Measurements from ENCODE around the gene CDH7. TPM values are rescaled to one million over a fixed set of nuclear protein-coding genes. Genes with fewer than 3 reads are reported as not detected.

The CDH7 gene
- total RNA-seq, 1 experiment from 2014 or later, result 0.17 TPM

DNA sequence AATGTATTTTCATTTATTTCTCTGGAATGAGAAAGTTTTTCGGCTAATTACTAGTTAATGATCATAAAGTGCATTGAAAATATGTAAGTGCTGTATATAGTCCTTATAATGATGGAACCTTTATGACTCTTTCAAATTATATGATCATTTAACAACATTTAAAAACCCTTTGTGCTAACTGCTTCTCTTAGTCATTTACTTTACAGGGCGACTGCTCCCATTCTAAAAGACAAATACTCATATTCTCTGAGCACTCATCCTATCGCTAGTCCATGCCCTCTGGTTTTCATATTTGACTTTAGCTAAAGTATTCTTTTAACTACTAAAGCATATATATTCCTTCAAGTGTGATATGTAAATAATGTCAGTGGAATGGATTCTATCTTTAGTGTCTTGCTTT lies 168.2 kb downstream of the CDH7 start:
- Histone ChIP-seq H3K36me3 (replicated peaks; ENCODE audit: control insufficient read depth, insufficient read depth, low read length) (no peaks in the 10 kb centered on the region), H3K4me3 (ENCODE audit: insufficient read depth, low read depth, low read length) (no peak overlapping the region), H3K27me3 (ENCODE audit: control insufficient read depth, insufficient read depth, low read length) (no peaks in the 10 kb centered on the region; the same call in 1 of the 2 replicates)
- no peak for DNase-seq

DNA sequence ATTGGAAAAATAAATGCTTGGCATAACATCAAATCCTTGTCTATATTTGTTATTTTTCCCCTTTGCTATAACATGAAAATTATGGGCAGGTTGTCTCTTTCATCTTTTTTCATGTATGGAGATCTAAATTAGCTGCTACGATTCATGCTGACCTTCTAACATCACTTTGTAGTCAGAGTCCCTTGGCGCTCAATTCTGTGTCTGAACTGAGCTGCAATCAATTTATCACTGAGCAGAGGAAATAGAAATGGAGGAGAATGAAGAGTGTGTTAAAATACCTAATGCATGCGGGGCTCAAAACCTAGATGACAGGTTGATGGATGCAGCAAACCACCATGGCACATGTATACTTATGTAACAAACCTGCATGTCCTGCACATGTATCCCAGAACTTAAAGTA lies 168.9 kb downstream of the CDH7 start:
- Histone ChIP-seq H3K4me3 (ENCODE audit: insufficient read depth, low read depth, low read length) (no peak overlapping the region), H3K36me3 (replicated peaks; ENCODE audit: control insufficient read depth, insufficient read depth, low read length) (no peaks in the 10 kb centered on the region), H3K27me3 (ENCODE audit: control insufficient read depth, insufficient read depth, low read length) (no peaks in the 10 kb centered on the region; the same call in 1 of the 2 replicates)
- no peak for DNase-seq

DNA sequence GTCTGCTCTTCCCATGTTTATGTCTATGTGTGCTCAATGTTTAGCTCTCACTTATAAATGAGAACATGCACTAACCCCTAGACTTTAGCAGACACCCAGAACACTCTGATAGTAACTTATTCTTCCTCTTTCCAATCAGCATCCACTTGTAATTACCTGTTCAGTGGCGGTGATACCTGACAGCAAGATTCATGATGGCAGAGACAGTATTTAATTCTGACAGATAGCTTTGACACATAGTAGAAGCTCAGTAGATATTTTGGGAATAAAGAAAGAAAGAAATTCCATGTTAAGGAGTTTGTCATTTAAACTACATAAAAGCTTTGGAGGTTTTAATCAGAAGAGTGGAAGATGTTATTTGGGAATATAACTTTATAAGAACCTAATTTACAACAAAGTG lies 171.3 kb downstream of the CDH7 start:
- no peaks in the 10 kb centered on the region for H3K36me3 ChIP-seq (replicated peaks; ENCODE audit: control insufficient read depth, insufficient read depth, low read length)
- H3K4me3 ChIP-seq (ENCODE audit: insufficient read depth, low read depth, low read length), result no peak overlapping the region
- DNase-seq, result no peak
- H3K27me3 ChIP-seq (ENCODE audit: control insufficient read depth, insufficient read depth, low read length), result no peaks in the 10 kb centered on the region; the same call in 1 of the 2 replicates

DNA sequence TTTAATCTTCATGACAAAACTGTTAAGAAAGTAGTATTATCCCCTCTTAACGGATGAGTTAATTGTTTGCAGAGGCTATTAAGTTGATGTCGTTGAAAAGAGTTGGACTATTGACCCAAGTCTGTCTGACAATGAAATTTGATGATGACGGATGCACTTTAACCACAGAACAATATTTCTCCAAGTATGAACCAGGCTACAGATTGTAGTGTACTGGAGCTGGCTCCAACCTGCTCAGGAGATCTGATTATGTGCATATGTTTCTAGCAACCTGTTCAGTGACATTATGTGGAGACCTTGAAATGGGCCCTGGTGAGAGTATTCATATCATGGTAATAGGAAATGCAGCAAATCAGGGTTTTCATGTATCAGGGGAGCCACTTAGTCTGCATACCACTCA lies 174.1 kb downstream of the CDH7 start:
- H3K36me3 ChIP-seq (replicated peaks; ENCODE audit: control insufficient read depth, insufficient read depth, low read length), result no peaks in the 10 kb centered on the region
- H3K4me3 ChIP-seq (ENCODE audit: insufficient read depth, low read depth, low read length), result no peak overlapping the region
- DNase-seq, result no peak
- H3K27me3 ChIP-seq (ENCODE audit: control insufficient read depth, insufficient read depth, low read length), result no peaks in the 10 kb centered on the region; the same call in 1 of the 2 replicates

DNA sequence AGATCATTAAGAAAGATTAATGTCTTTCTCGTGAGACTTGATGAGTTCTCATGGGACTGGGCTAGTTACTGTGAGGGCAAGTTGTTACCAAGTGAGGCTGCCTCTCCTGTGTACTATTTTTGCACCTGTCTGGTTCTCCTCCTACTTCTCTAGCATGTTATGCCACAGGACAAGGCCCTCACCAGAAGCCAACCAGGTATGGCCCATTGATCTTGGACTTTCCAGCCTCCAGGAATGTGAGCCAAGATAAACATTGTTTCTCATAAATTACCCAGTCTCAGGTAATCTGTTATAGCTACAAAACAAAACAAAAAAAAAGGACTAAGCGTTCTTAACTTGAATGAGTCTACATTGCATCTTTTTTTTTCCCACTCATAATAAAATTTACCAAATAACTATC lies 184.1 kb downstream of the CDH7 start:
- DNase-seq, result no peak
- Histone ChIP-seq H3K36me3 (replicated peaks; ENCODE audit: control insufficient read depth, insufficient read depth, low read length) (no peaks in the 10 kb centered on the region), H3K27me3 (ENCODE audit: control insufficient read depth, insufficient read depth, low read length) (no peaks in the 10 kb centered on the region), H3K4me3 (ENCODE audit: insufficient read depth, low read depth, low read length) (no peak overlapping the region)

DNA sequence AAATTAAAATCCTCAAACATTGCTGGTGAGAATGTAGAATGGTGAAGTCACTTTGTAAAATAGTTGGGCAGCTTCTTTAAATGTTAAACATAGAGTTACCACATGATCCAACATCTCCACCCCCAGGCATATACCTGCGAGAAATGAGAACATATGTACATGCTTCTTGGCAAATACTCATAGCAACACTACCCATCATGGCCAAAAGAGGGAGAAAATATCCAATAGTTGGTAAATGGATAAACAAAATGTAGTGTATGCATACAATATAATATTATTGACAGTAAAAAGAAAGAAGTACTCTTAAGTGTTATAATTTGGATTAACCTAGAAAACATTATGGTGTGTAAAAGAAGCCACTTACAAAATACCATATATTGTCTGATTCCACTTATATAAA lies 185.9 kb downstream of the CDH7 start:
- no peak for DNase-seq
- H3K27me3 ChIP-seq (ENCODE audit: control insufficient read depth, insufficient read depth, low read length), result no peaks in the 10 kb centered on the region
- no peak overlapping the region for H3K4me3 ChIP-seq (ENCODE audit: insufficient read depth, low read depth, low read length)
- no peaks in the 10 kb centered on the region for H3K36me3 ChIP-seq (replicated peaks; ENCODE audit: control insufficient read depth, insufficient read depth, low read length)

DNA sequence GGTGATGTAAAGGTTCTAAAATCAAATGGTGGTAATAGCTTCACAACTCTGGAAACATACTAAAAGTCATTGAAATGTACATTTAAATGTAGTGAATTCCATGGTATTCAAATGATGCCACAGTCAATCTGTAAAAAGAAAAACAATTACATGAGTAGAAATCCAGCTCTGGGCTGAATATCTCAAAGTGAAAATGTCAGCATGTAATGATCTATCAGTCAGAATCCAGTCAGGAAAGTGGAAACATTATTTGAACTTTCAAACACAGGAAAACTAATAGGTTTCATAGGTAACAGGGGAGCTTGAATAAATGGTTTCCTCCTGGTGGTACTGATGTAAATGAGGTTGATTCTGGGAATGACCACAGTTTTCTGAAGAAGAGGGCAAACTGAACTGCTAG lies 186.4 kb downstream of the CDH7 start:
- H3K4me3 ChIP-seq (ENCODE audit: insufficient read depth, low read depth, low read length), result no peak overlapping the region
- H3K36me3 ChIP-seq (replicated peaks; ENCODE audit: control insufficient read depth, insufficient read depth, low read length), result no peaks in the 10 kb centered on the region
- no peak for DNase-seq
- no peaks in the 10 kb centered on the region for H3K27me3 ChIP-seq (ENCODE audit: control insufficient read depth, insufficient read depth, low read length)

DNA sequence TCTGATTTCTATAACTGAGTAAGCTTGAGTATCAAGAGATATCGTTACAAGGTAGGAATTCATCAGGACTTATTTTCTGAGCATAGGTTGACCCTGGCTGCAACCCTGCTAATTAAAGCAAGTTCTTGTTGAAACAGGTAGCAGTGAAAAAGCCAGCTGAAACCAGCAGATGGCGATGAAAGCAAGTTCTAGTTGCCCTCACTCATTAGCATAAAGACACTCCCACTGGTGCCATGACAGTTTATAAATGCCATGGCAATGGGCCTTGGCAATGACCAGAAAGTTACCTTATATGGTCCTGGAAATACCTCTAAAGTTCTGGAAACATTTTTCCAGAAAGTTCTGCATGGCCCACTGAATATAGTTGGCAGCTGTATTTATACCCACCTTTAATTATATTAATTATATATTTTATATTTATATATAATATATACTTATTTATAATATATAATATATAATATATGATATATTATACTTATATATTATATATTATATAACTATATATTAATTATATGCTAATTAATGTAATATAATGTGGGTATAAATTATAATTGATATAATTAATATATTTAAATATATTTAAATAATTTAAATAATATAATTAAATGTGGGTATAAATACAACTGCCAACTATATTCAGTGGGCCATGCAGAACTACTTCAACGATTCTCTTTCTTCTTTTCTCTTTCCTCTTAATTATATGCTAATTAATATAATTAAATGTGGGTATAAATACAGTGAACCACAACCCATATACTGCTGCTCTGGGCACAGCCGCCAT lies 188.0 kb downstream of the CDH7 start:
- Histone ChIP-seq H3K4me3 (ENCODE audit: insufficient read depth, low read depth, low read length) (no peak overlapping the region), H3K27me3 (ENCODE audit: control insufficient read depth, insufficient read depth, low read length) (no peaks in the 10 kb centered on the region), H3K36me3 (replicated peaks; ENCODE audit: control insufficient read depth, insufficient read depth, low read length) (no peaks in the 10 kb centered on the region)
- no peak for DNase-seq

Measured in H7 (cell line).